Hepatocyte (in vitro differentiated cells): ENCODE data around the gene PGAP2.

Source experiments
- CTCF ChIP-seq: fragments of 200-600 bp; sonication (generic); IDR thresholded peaks from 2 replicates; pipeline ENCODE4 v1.5.1; 2016; ENCODE audit warnings: antibody characterized with exemption, mild to moderate bottlenecking; ENCODE audit not compliant: poor library complexity
- EZH2 ChIP-seq: fragments of 200-600 bp; sonication (generic); IDR thresholded peaks from 2 replicates; pipeline ENCODE4 v1.6.1; 2016; ENCODE audit warnings: antibody characterized with exemption, mild to moderate bottlenecking, borderline replicate concordance
- EZH2phosphoT487 ChIP-seq: fragments of 200-600 bp; sonication (generic); IDR thresholded peaks from one replicate; pipeline ENCODE4 v1.6.1; 2018; ENCODE audit warnings: antibody characterized with exemption, mild to moderate bottlenecking, low read depth, moderate library complexity; ENCODE audit not compliant: unreplicated experiment, severe bottlenecking

GRCh38 chr11:3803726-3804495 lies 4.4 kb upstream of the PGAP2 start:
- TF ChIP-seq CTCF (no peak), EZH2phosphoT487 (no peak), EZH2 (no peak)
